ENCODE measurements around the gene PA2G4.

- TF ChIP-seq EZH2 (IDR thresholded peaks at IDR 0.05; ENCODE audit: borderline replicate concordance) (no peak), CTCF (IDR thresholded peaks at IDR 0.05; ENCODE audit: poor library complexity) (no peak)
These were observed 11.0 kb downstream of the PA2G4 start for GRCh38 chr12:56115329-56115728.
